Erythroblast (primary cell): Measurements from ENCODE around the gene LYAR.

Experiments used
- GATA1 ChIP-seq: IDR thresholded peaks from 2 replicates; pipeline ENCODE4 v1.6.1; 2011; ENCODE audit warnings: low read depth, mild to moderate bottlenecking, control low read depth, low read length, moderate library complexity
- POLR2A ChIP-seq: IDR thresholded peaks from 2 replicates; pipeline ENCODE4 v1.6.1; 2011; ENCODE audit warnings: mild to moderate bottlenecking, low read length

- no peak for TF ChIP-seq POLR2A
- no peak for TF ChIP-seq GATA1
These were observed 34.0 kb upstream of the LYAR start for GRCh38 chr4:4323705-4324534.
